Measurements from ENCODE around the gene SEC61A1.
A peak's percentile ranks its signal among the peaks of the same experiment; 100 is the strongest.

DNA sequence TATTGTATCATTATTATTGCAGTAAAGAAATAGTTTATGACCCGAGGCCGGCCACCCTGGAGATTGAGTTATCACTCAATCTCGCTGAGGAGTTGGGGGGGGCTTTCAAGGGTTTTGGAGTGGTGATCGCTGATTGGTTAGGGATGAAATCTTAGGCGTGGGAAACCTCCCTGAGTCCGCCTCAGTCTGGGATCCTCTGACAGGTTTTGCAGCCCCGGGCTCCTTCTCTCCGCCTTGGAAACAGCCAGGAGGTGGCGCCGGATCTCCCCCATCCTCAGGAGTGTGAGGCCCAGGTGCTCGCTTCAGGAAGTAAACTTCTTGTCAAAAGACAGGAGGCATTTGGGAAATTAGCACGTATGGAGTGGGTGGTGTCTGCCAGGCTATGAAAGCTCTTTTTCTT lies 41.1 kb upstream of the SEC61A1 start:
- TF ChIP-seq, protein P1, sequence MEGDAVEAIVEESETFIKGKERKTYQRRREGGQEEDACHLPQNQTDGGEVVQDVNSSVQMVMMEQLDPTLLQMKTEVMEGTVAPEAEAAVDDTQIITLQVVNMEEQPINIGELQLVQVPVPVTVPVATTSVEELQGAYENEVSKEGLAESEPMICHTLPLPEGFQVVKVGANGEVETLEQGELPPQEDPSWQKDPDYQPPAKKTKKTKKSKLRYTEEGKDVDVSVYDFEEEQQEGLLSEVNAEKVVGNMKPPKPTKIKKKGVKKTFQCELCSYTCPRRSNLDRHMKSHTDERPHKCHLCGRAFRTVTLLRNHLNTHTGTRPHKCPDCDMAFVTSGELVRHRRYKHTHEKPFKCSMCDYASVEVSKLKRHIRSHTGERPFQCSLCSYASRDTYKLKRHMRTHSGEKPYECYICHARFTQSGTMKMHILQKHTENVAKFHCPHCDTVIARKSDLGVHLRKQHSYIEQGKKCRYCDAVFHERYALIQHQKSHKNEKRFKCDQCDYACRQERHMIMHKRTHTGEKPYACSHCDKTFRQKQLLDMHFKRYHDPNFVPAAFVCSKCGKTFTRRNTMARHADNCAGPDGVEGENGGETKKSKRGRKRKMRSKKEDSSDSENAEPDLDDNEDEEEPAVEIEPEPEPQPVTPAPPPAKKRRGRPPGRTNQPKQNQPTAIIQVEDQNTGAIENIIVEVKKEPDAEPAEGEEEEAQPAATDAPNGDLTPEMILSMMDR (IDR thresholded peaks at IDR 0.05) = peak; percentile 78
- TF ChIP-seq POLR2AphosphoS5 (IDR thresholded peaks at IDR 0.05; ENCODE audit: low read depth, low read length) = no peak
